SK-N-SH treated with all-trans-retinoic acid at 6 μM for 48 hours (cell line): ENCODE results near the gene DPEP1.

Experiments used
- ARNTL ChIP-seq: fragments of 450-650 bp; formaldehyde crosslinking; IDR thresholded peaks from 2 replicates; pipeline ENCODE4 v1.5.0; 2020; ENCODE audit warnings: low read depth, mild to moderate bottlenecking, moderate library complexity, borderline replicate concordance
- CREB5 ChIP-seq: fragments of 250-450 bp; sonication (Bioruptor Pico); IDR thresholded peaks from 2 replicates; pipeline ENCODE4 v1.5.1; 2020; ENCODE audit warnings: low read depth, mild to moderate bottlenecking, moderate library complexity
- CSDC2 ChIP-seq: fragments of 250-450 bp; sonication (Bioruptor Pico); IDR thresholded peaks from 2 replicates; pipeline ENCODE4 v1.5.0; 2020; ENCODE audit warnings: mild to moderate bottlenecking, moderate library complexity
- CSRNP3 ChIP-seq: fragments of 250-450 bp; sonication (Bioruptor Pico); IDR thresholded peaks from 2 replicates; pipeline ENCODE4 v1.5.1; 2021; ENCODE audit warnings: mild to moderate bottlenecking, moderate library complexity
- GLIS3 ChIP-seq: fragments of 250-450 bp; sonication (Bioruptor Pico); IDR thresholded peaks from 2 replicates; pipeline ENCODE4 v1.5.0; 2020; ENCODE audit warnings: mild to moderate bottlenecking, moderate library complexity
- OSR1 ChIP-seq: fragments of 250-450 bp; sonication (Bioruptor Pico); IDR thresholded peaks from 2 replicates; pipeline ENCODE4 v1.8.0; 2022; ENCODE audit warnings: moderate library complexity, mild to moderate bottlenecking, inconsistent platforms
- PATZ1 ChIP-seq: fragments of 250-450 bp; sonication (Bioruptor Pico); IDR thresholded peaks from 2 replicates; pipeline ENCODE4 v1.8.0; 2020; ENCODE audit warnings: mild to moderate bottlenecking, moderate library complexity, borderline replicate concordance
- POU6F1 ChIP-seq: fragments of 250-450 bp; sonication (Bioruptor Pico); IDR thresholded peaks from 2 replicates; pipeline ENCODE4 v1.8.0; 2021; ENCODE audit warnings: low read depth, mild to moderate bottlenecking, moderate library complexity, borderline replicate concordance
- SNAI2 ChIP-seq: fragments of 250-450 bp; sonication (Bioruptor Pico); IDR thresholded peaks from 2 replicates; pipeline ENCODE4 v1.5.0; 2020; ENCODE audit warnings: mild to moderate bottlenecking, moderate library complexity
- TCF4 ChIP-seq: fragments of 250-450 bp; sonication (Bioruptor Pico); IDR thresholded peaks from 2 replicates; pipeline ENCODE4 v1.8.0; 2021; ENCODE audit warnings: mild to moderate bottlenecking, moderate library complexity, borderline replicate concordance
- ZFP3 ChIP-seq: fragments of 250-450 bp; sonication (Bioruptor Pico); IDR thresholded peaks from 2 replicates; pipeline ENCODE4 v1.5.0; 2020; ENCODE audit warnings: mild to moderate bottlenecking, moderate library complexity
- ZFP30 ChIP-seq: fragments of 450-650 bp; formaldehyde crosslinking; IDR thresholded peaks from 2 replicates; pipeline ENCODE4 v1.5.0; 2022; ENCODE audit warnings: mild to moderate bottlenecking, moderate library complexity

- TF ChIP-seq ZFP3 (no peak), ARNTL (no peak), CSRNP3 (no peak), PATZ1 (no peak), GLIS3 (CRISPR knock-in tag) (no peak), CREB5 (no peak), TCF4 (CRISPR knock-in tag) (no peak), OSR1 (no peak), ZFP30 (CRISPR knock-in tag) (no peak), SNAI2 (CRISPR knock-in tag) (no peak), CSDC2 (CRISPR knock-in tag) (no peak), POU6F1 (no peak)
Measured at GRCh38 chr16:89569506-89570341, 43.7 kb upstream of the DPEP1 start.
